Measurements from ENCODE around the gene SHH.
"Not testable (repeated sequence)": the region's sequence is repeated elsewhere in the genome, so short reads cannot be mapped to it uniquely, and the experiment has no call there.

The SHH gene

DNA sequence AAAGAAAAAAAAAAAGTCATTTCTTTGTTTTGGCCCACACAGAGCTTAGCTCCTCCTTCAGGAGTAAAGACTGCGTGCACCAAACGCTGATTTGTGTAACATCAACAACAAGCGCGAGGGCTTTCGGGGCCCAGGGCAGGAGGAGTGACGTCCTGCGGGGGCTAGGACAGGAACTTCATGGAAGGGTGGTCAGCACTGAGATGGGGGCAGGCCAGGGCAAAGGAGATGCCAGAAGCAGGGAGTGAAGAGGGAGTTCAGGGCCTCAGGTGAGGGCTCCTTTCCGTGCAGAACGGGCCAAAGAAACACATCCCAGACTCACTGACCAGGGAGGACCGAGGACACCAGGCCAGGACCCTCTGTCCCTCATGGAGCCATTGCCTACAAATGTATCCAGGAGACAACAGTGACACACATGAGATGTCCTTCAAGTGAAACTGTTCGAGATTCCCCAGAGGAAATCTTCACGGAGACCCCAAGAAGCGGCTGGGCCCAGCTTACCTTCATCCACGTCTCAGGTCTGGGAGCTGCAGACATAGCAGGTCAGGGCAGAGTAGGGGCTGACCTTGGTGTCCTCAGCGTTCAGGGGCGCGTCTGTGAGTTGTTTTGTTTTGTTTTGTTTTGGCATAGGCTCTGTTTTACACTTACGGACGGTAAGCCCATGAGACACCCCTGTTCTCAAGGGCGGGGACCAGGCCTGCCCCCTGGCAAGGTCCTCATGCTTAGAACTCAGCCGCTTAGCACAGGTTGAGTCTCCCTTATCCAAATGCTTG lies 30.4 kb upstream of the SHH start:
- no peak for DNase-seq

DNA sequence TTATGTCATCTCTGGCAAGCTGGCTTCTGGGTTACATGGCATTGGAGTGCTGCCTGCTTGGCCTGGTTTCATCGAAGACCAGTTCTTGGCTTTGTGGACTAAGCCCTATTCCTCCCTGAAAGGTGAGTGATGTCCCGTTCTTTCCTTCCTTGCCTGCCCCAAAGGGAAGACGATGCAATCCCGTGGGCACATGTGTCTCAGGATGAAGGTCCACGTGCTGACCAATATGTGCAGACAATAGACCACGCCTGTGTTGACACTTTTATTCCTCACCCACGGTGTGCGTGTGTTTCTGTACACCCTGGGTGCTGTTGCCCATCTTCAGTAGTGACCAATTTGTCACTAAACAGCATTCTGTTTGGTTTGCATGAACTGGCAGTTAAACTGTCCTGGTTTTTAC lies 28.6 kb upstream of the SHH start:
- DNase-seq = no peak

DNA sequence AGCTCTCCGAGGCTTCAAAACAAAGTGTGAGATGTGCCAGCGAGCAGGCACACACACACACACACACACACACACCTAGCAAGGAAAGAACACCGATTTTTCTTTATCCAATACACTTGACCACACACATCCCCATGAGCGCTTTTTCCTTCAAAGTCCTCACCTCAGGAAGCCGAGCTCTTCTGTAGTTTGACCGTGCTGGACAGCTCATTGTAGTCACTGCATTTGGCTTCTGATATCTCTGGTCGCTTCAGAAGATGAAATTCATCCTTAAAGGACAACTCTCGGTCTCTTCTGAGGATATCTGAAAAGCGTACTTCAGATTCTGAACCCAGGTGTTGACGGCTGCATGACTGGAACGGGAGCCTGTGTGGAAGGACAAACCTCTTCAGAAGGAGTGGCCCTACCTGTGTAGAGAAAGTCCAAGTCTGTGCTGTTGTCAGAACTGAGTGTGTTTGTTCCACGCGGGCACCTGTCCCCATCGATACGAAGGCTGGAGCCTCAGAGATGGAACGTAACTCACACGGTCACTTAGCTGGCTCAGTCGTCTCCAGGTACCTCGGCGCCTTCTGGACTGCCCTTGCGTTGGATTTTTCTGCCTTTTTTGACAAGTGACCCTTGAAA lies 28.1 kb upstream of the SHH start:
- DNase-seq = no peak

DNA sequence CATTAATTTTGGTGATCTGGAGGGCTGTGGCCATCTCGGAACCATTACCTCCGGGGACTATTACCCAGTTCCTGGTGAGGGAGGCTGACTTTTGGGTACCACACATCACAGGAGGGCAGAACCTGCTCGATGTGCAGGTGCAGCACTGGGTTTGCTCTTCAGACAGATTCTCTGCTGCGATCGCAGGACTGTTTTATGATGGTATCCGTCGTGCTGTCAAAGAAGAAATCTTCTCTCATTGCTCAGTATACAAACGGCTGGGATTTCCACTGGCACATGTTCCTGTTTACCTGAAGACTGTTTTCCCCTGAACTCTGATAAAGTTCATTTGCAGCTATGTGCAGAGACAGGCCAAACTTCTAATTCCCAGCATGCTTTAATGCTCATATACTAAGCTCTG lies 27.2 kb upstream of the SHH start:
- no peak for DNase-seq

DNA sequence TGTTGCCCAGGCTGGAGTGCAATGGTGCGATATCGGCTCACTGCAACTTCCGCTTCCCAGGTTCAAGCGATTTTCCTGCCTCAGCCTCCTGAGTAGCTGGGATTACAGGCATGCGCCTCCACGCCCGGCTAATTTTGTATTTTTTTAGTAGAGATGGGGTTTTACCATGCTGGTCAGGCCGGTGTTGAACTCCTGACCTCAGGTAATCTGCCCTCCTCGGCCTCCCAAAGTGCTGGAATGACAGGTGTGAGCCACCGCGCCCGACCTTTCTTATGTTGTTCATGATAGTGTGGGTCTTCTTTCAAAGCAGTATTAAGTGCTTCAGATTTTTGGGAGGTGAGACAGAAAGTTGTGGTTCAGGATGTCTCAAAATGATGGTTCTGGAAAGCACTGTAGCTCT lies 26.0 kb upstream of the SHH start:
- not testable (repeated sequence) for DNase-seq

DNA sequence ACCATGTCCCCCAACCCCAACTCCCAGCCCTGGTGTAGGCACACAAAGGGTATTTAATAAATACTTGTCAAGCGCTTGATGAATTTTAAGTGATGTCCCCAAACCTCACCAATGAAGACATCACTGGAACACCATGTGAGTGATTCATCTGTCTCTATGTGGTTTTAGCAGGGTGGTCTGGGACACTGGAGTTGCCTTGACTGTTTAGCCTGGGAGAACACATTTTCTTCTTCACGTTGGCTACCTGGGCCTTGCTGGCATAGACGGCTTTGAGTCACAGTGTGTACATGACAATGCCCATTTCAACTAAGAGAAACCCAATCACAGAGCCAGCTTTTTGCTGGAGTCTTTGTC lies 24.8 kb upstream of the SHH start:
- DNase-seq = no peak

DNA sequence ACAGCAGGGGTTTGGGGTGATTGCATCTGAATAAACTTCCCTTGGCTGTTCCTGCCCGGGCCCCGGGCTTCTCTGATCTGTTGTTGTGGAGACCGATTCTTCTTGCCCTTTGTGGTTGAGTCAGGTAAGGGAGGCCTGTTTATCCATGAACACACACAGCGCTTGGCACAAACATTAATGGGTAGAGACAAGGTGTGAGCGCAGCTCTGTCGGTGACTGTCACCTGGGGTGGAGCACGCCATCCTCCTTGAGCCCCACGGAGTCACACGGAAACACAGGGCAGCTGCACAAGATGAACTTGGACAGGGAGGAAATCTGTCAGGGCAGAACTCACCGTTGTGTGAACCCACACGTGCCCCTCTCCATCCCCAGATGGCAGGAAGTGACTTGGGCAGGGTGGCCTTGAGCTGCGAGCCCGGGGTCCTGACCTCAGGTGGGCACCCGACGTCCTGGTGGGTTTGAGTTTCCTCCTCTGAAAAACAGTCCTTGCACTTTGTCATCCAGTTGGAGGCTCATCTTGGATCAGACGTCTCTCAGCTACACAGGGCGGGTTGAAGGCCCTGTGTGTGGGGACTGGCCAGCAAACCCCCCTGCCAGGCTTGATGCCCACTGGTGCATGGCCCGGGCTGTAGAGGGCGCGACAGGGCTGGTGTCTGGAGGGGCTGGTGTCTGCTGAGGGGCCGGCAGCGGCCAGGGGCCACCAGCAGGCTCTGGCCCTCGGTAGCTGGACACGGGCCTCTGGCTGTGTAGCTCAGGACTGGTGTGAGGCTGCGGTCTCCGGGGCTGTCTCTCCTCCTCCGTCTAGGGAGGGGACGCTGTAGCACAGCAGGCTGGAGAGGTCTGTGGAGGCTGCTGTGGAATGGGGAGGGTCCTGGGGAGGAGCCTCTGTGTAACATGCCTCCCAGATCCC lies 24.2 kb upstream of the SHH start:
- DNase-seq = no peak

DNA sequence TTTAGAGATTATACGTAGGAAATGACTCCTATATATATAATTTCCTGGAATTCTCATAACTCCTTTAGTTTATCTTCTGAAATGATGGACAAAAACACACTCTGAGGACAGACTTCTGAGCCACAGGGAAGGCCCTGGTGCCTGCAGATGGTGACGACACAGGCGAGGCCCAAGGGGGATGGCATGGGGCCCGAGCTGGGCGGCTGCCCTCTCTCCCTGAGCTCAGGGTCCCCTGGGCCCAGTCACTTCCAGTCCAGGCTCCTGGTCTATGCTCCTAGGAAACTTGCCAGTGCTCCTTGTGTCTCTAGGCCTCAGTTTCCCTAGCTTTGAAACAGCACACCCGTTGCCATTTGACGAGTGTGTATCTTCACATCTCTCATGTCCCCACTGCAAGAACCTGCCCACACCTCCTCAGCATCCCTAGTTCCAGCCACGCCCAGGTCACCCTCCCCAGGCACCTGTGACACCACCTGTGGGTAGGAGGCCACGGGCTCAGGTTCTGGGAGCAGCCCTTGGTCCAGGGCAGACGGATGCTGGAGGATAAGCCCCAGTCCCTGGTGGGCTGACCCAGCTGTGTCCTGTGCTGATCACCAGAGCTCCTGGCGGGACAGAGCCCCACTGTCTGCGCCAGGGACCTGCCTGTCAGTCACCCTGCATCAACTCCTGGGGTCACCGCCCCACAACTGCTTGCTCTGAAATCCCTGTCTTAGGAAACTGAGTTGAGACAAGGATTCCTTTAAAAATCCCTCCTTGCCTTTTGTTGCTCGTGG lies 23.4 kb upstream of the SHH start:
- DNase-seq = no peak

DNA sequence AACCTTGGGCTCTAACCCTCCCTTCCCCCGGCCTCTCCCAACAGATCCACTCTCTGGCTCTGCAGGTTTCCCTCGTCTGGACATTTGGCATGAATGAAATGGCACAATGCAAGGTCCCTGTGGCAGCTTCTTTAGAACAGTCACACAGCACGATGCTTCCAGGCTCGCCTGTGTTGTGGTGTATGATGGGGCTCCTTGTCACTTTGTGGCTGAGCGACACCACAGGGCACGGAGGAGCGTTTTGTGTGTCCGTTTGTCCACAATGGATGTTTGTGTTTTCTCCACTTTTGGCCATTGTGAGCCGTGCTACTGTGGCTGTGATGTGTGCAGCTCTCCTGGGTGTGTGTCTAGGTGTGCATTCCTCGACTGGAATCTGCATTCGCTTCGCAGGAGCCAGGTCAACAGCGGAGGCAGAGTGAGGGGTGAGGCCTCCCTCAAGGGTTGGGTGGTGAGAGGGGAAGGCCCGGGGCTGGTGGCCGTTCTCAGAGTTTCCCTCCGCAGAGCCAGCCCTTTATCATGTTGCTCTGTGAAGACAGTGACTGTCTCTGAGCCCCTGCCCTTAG lies 22.3 kb upstream of the SHH start:
- no peak for DNase-seq

DNA sequence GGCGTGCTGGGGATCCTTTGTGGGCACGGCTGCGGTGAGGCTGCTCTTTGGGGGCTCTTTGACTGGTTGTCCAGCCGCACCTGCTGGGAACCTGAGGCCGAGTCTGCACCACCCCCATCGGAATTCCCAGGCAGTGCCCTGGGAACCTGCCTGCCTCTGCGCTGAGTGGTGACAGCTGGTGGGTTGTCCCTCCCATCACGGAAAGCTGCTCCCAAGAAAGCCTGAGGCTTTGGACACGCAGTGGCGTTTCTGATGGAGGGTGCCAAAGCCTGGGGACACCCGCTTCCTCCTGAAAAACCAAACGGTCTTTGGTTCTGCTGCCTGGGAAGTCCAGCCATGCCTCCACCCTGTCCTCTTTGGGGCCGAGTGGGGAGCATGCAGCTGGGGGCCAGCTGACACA lies 21.4 kb upstream of the SHH start:
- DNase-seq = no peak

DNA sequence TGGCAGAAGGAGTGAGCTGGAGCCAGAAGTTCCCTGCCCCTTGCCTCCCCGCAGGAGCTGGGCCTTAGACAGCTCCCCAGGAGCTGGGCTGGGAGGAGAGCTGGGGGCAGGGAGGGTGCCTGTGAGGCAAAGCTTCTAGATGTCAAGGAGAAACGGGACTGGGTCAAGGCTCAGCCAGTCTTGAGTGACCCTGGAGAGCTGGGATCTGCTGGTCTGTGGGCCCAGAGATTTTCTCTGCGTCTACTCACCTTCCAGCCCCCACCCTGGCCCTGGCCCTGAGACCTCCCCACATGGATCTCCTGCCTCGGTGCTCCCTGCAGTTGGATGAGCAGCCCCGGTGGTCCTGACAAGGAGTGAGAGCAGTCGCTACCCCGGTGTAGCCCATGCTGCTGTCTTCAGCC lies 20.3 kb upstream of the SHH start:
- no peak for DNase-seq

DNA sequence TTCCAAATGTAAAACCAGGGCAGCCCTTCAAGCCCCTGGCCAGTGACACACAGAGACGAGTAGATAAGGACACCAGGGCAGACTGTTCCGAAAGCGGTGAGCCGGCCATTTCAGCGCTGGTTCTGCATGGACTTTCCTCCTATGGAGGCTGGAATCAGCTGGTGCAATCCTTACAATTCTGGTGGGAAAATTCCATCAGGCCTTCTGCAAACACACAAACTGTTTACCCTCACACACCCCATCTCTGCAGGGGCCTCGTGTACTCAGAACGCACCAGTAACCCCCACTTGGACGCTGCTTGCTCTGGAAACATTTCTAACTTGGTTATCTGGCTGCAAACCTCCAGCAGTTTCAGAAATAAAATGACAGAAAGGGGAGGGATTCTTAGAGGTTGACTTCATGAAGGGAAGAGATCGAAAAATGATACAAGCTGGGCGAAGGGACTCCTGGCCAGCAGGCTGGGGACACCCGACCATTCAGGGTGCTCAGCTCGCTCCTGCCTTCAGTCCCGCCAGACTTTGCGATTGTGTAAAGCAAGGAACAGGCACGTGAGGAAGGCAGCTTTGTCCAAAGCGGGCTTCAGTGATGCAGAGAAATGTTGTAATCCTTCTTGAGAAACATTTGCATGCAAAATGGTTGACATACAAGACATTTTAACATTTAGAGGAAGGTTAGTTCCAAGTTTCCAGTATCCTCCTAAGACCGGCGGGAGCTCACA lies 19.7 kb upstream of the SHH start:
- no peak for DNase-seq

DNA sequence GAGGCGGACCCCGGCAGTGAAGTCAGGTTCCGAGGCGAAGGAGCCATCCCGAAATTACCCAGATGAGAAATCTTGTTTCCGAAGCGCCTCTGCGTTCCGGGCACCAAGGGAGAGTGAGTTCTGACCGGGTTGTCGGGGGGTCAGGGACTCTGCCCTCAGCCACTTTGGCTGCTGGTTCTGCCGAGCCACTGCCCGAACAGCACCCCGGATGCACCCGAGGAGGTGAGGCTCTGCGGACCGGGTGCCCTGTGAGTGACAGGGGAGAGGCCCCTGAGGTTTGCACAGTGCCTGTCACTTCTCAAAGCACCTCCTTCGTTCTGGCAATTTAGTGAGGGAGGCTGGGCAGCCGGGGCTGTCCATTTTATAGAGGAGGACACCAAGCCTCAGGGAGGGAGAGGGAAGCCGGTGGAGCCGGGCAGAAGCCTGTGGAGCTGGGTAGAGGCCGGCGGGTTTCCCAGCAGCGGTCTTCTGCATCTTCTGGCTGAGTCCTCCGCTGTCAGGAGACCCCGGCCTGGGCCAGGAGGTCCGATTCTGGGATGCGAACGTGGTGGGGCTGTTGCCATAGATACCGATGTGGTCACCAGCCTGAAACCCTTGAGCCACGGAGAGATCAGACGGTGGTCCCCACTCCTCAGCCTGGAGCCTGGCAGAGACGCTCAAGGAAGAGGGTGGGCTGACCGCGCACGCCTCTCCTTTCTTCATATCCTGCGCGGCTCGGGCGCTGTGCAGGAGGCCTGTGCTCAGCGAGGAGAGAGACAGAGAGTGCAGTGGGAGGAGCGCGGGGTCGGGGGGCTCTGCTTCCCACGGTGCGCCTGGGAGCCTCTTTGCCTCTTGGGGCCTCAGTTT lies 18.9 kb upstream of the SHH start:
- no peak for DNase-seq

DNA sequence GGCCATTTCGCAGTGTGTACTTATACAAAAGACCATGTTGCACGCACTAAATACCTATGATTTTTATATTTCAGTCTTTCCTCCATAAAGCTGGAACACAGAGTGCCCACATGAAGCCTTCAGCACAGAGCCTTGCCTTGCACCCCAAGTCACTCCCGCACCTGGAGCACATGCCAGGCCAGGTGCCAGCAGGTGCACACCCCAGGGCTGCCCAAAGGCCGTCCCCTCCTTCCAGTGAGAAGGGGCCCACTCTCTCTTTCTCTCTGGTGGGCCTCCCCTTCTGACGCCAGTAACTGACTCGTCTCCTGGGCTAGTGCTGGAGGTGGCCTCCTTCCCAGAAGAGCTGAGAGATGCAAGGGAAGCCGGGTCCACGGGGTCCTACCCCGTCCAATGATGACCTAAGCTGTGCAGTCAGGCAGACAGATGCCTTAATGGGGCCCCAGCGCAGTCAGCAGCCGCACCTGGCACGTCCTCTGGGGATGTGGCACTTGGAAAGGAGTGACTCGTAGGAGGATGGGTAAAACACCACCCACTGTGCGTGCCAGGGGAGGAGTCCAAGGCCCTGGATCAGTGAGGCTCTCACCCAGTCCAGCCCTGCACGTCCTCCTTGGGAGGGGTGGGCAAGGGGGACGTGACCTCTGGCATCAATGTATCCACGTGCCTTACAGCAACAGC lies 17.7 kb upstream of the SHH start:
- DNase-seq = no peak

DNA sequence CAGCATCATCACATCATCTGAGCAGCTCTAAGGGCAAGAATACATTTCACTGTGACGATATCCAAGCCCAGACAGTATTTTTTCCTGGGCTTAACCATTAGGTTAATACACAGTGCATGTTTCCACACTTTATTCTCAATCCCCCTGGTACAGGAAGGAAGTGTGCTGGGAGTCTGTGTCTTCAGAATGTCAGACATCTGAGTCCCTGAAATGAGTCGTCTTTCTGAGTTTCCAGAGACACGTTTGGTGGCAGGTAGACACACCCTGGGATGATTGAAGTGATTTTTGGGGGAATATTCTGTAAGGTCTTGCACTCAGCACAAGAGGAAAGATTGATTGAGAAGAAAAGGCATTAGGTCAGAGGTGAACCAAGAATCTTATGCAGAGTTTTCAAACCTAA lies 13.1 kb upstream of the SHH start:
- DNase-seq = no peak

DNA sequence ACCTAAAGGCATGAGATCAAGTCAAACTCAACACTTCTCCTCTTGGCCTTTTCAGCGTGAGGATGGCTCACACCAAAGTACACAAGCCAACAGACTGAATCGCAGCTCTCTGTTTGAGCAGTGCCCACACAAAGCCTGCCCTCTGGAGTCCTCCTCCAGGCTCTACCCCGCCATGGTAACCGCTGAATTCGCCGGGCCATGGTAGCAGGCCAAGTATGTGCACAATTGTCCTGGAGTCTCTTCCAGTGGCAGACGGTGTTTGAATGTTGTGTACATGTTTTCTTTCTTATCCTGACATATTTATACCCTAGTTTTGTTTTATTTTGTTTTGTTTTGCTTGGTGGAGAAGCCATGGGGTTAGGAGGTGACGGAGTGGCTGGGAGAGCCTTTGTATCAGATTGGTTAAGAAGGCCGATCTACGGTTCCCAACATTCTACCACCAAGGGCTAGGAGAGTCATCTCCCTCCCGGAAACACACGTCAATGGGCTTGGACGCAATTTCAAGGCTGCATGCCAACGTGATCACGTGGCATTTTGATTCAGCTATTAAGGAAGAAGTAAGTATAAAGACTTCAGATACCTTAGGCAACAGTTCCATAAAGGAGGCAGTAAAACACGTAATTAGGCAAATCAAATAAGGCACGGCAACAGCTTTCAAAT lies 12.1 kb upstream of the SHH start:
- no peak for DNase-seq

DNA sequence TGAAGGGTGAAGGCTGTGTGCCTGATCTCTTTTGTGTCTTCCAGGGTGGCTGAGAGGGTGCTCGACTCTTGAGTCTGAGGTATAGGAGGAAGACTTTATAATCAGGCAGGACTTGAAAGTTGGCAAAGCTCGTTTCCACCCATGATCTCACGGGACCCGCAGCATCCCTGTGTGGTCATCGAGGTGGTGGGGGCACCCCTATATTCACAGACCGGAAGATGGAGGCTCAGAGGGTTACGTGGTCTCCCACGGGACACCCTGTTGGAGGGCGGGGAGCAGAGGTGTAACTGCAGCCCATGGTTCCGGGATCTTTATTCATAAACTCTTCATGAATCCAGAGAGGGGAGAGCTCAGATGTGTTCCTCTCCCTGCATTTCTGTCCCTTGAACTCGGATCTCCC lies 9.6 kb upstream of the SHH start:
- DNase-seq = no peak

DNA sequence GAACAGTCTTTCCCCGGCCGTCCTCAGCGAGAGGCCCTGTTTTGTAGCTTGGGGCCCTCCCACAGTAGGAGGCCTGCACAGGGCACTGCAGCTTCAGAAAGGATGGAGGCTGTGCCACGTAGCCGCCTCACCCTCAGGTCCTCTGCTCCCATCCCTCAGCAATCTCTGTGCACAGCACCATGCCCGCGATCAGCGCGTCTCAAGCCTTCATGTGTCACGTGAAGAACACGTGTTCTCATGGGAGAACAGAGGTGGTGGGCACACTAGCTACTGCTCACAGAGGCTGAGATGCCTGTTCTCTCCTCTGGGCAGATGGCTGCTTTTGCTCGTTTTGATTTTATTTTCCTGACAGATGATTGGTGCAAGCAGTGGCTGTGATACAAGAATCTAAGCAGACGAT lies 8.5 kb upstream of the SHH start:
- DNase-seq = no peak

DNA sequence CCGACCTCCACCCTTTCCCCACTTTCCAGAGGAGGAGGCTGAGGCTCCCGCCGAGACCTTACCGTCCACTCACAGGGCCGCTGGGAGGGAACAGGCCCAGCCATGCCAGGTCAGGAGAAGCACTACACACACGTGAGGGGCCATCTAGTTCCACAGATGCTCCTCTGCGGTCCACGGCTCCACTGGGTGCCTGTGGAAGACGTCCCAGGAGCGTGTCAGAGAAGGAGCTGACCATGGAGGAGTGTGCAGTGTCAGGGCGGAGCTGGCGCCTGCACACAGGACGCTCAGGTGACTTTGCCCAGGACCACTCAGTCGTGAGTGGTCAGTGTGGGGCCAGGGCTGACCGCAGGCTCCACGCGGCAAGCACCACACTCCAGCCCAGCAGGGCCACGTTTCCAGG lies 8.0 kb upstream of the SHH start:
- no peak for DNase-seq

DNA sequence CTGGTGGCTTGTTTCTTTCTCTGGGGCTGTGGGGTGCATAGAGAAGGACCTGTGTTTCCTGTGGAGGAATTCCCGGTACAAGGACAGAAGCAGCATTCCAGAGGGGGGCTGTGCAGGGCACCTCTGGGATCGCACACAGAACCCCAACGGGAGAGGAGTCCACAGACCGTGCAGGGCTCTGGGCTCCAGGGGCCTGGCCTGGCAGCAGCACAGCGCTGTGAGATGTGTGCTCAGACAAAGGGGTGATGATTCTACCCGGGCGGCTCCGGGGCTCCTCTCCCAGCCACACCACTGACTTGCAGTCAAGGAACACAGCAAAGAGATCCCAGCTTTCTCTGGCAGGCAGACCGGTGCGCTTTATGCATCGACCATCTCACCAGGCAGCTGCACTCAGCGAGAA lies 6.9 kb upstream of the SHH start:
- no peak for DNase-seq
